HG03521 (cell line): Measurements from ENCODE around the gene WDR43.

ENCODE experiments used
- ATAC-seq: cut with Tn5 transposase; IDR thresholded peaks from one replicate; pipeline ENCODE4 v1.9.1; 2021; ENCODE audit warnings: mild to moderate bottlenecking, moderate library complexity; ENCODE audit not compliant: unreplicated experiment

Gene WDR43

GRCh38 chr2:28993206-28993960 is 98.9 kb downstream of the WDR43 start:
- no peak for ATAC-seq

GRCh38 chr2:28994074-28994473 is 99.6 kb downstream of the WDR43 start:
- no peak for ATAC-seq

- ATAC-seq = no peak
Observed at GRCh38 chr2:28994679-28995078, 100.2 kb downstream of the WDR43 start.

DNA sequence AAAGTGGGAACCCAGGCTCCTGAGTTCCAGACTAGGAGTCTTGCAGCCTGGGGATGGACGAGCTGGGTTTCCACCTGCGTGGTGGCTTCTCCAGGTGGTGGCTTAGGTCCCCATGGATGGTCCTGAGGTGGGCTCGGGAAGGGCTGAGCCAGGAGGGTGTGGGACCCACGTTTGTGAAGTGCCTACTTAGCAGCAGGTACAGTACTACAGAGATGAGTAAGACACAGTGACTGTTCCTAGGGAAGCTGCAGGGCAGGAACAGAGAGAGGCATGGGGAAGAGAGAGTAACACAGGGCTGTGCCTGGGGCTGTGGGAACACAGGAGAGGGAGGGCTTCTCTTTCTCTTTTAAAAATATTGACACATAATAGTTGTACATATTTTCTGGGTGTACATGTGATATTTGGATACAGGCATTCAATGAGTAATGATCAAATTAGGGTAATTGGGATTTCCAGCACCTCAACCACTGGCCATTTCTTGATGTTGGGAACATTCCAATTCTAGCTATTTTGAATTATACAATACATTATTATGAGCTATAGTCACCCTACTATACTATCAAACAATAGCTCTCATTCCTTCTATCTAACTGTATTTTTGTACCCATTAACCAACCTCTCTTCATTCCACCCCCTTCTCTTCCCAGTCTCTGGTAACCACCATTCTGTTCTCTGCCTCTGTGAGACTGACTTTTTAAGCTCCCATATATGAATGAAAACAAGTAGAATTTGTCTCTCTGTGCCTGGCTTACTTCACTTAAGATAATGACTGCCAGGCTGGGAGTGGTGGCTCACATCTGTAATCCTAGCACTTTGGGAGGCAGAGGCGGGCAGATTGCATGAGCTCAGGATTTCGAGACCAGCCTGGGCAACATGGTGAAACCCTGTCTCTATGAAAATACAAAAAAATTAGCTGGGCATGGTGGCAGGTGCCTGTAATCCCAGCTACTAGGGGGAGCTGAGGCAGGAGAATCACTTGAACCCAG is 101.6 kb downstream of the WDR43 start:
- ATAC-seq = no peak

- ATAC-seq = no peak
Observed at GRCh38 chr2:28997237-28997846, 102.9 kb downstream of the WDR43 start.
